Measurements from ENCODE around the gene CHST8.

DNA sequence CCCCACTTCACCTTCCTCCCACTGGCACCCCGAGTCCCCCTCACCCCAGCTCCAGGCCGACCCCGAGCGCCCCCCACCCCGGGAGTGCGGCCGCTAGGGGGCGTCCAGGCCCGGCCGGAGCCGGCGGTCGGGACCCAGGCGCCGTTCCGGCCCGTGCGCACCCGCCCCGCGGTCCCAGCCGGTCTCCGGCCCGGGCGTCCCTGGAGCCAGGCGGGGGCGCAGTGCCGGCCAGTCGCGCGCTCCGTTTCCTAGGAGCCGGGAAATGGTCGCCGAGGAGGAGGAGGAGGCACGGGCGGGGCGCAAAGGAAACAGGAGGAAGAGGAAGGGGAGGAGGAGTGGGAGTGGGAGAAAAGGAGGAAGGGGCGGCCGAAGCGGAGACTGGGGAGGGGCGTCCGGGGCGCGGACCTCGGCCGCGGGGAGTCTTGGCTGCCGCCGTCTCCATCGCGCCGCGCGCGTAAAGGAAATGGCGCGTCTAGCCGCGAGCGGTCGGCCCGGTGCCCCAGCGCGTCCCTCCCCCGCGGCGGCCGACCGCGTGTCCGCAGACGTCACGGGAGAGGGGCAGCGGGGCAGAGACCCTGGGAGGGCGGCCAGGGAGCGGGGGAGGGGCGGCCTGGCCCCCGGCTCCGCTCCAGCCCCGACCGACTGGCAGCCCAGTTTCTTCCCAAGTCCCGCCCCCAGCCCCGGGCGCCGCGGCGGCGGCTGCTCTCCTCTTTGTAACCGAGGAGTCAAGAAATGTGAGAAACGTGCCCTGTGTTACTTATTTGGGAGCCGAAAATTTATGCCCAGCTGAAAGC is 173.8 kb downstream of the CHST8 start:
- TF ChIP-seq MAX (IDR thresholded peaks at IDR 0.05) (no peak; the same call in 1 of the 2 replicates), YY1 (IDR thresholded peaks at IDR 0.05; ENCODE audit: low read depth) (peak; percentile 28; the same call in 1 of the 2 replicates), FOXM1 (IDR thresholded peaks at IDR 0.05; ENCODE audit: borderline replicate concordance, low read depth) (no peak), RAD21 (IDR thresholded peaks at IDR 0.05; ENCODE audit: low read depth) (no peak), TAF1 (IDR thresholded peaks at IDR 0.05; ENCODE audit: low read depth) (no peak), EP300 (IDR thresholded peaks at IDR 0.05; ENCODE audit: borderline replicate concordance) (no peak), EGR1 (IDR thresholded peaks at IDR 0.05) (no peak), TCF12 (IDR thresholded peaks at IDR 0.05; ENCODE audit: low read depth) (no peak), REST (IDR thresholded peaks at IDR 0.05; ENCODE audit: low read depth) (no peak), USF1 (IDR thresholded peaks at IDR 0.05) (no peak)
